Parathyroid adenoma (tissue), 2 donors: ENCODE data around the gene DHCR7.

Experiments used
- H2AFZ ChIP-seq: fragments of 300-600 bp; sonication (generic); one replicate; pipeline ENCODE4 v1.7.0; 2017; ENCODE audit warnings: antibody characterized with exemption, mild to moderate bottlenecking
- H3K27ac ChIP-seq: fragments of 300-600 bp; sonication (generic); one replicate; pipeline ENCODE4 v1.7.0; 2017
- H3K27me3 ChIP-seq: fragments of 300-600 bp; sonication (generic); one replicate; pipeline ENCODE4 v1.7.0; 2017; ENCODE audit warnings: low read length; ENCODE audit not compliant: control insufficient read depth, insufficient read depth
- H3K36me3 ChIP-seq: fragments of 300-600 bp; sonication (generic); one replicate; pipeline ENCODE4 v1.7.0; 2017; ENCODE audit warnings: low read length; ENCODE audit not compliant: control insufficient read depth, insufficient read depth
- H3K4me1 ChIP-seq: fragments of 300-600 bp; sonication (generic); one replicate; pipeline ENCODE4 v1.7.0; 2017; ENCODE audit warnings: control low read depth
- H3K4me2 ChIP-seq: fragments of 300-600 bp; sonication (generic); one replicate; pipeline ENCODE4 v1.7.0; 2017; ENCODE audit warnings: low read length
- H3K4me3 ChIP-seq: fragments of 300-600 bp; sonication (generic); one replicate; pipeline ENCODE4 v1.7.0; 2017; ENCODE audit warnings: low read depth, low read length
- H3K79me2 ChIP-seq: fragments of 300-600 bp; sonication (generic); one replicate; pipeline ENCODE4 v1.7.0; 2017; ENCODE audit warnings: control low read depth
- H3K9ac ChIP-seq: fragments of 300-600 bp; sonication (generic); one replicate; pipeline ENCODE4 v1.7.0; 2017; ENCODE audit warnings: mild to moderate bottlenecking
- H3K9me3 ChIP-seq: fragments of 300-600 bp; sonication (generic); one replicate; pipeline ENCODE4 v1.7.0; 2017; ENCODE audit warnings: low read length; ENCODE audit not compliant: control insufficient read depth
- CTCF ChIP-seq: fragments of 300-600 bp; sonication (generic); IDR thresholded peaks from one replicate; pipeline ENCODE4 v1.7.0; 2017; ENCODE audit warnings: antibody characterized with exemption, mild to moderate bottlenecking
- donor health status: primary hyperparathyroidism.

DHCR7 gene

GRCh38 chr11:71491531-71491930, 43.3 kb upstream of the DHCR7 start:
- Histone ChIP-seq H3K27ac (no peak overlapping the region), H3K4me3 (no peak overlapping the region), H3K79me2 (no peaks in the 10 kb centered on the region), H2AFZ (no peak overlapping the region), H3K9ac (no peak overlapping the region), H3K9me3 (no peaks in the 10 kb centered on the region), H3K27me3 (no peaks in the 10 kb centered on the region), H3K4me1 (no peaks in the 10 kb centered on the region), H3K4me2 (no peak overlapping the region), H3K36me3 (no peaks in the 10 kb centered on the region)
- no peak for TF ChIP-seq CTCF

- no peak overlapping the region for H3K27ac ChIP-seq
- no peaks in the 10 kb centered on the region for H3K79me2 ChIP-seq
- H2AFZ ChIP-seq: no peak overlapping the region
- no peaks in the 10 kb centered on the region for H3K36me3 ChIP-seq
- no peaks in the 10 kb centered on the region for H3K9me3 ChIP-seq
- H3K4me2 ChIP-seq: no peak overlapping the region
- TF ChIP-seq CTCF: no peak
- no peak overlapping the region for H3K4me3 ChIP-seq
- H3K9ac ChIP-seq: no peak overlapping the region
- H3K27me3 ChIP-seq: no peaks in the 10 kb centered on the region
- H3K4me1 ChIP-seq: no peaks in the 10 kb centered on the region
Observed at GRCh38 chr11:71490731-71491390, 42.7 kb upstream of the DHCR7 start.

- H3K27me3 ChIP-seq: no peaks in the 10 kb centered on the region
- no peaks in the 10 kb centered on the region for H3K79me2 ChIP-seq
- H2AFZ ChIP-seq: no peak overlapping the region
- H3K27ac ChIP-seq: no peak overlapping the region
- H3K4me3 ChIP-seq: no peak overlapping the region
- no peak overlapping the region for H3K9ac ChIP-seq
- no peaks in the 10 kb centered on the region for H3K36me3 ChIP-seq
- no peaks in the 10 kb centered on the region for H3K9me3 ChIP-seq
- TF ChIP-seq CTCF: no peak
- no peaks in the 10 kb centered on the region for H3K4me1 ChIP-seq
- H3K4me2 ChIP-seq: no peak overlapping the region
Observed at GRCh38 chr11:71490044-71490730, 42.0 kb upstream of the DHCR7 start.

- no peaks in the 10 kb centered on the region for H3K27me3 ChIP-seq
- no peaks in the 10 kb centered on the region for H3K36me3 ChIP-seq
- H3K4me2 ChIP-seq: no peak overlapping the region
- no peaks in the 10 kb centered on the region for H3K79me2 ChIP-seq
- H3K4me3 ChIP-seq: no peak overlapping the region
- no peak overlapping the region for H3K27ac ChIP-seq
- TF ChIP-seq CTCF: no peak
- no peaks in the 10 kb centered on the region for H3K4me1 ChIP-seq
- no peak overlapping the region for H3K9ac ChIP-seq
- no peak overlapping the region for H2AFZ ChIP-seq
- H3K9me3 ChIP-seq: no peaks in the 10 kb centered on the region
Observed at GRCh38 chr11:71489311-71490043, 41.3 kb upstream of the DHCR7 start.
